NCI-H69 (cell line): ENCODE data around the gene TMEM231.
"Not testable (repeated sequence)": the region's sequence is repeated elsewhere in the genome, so short reads cannot be mapped to it uniquely, and the experiment has no call there.

Experiments used
- DNase-seq: peaks from one replicate; lab custom pipeline; 2025; lab: John Stamatoyannopoulos, UW

TMEM231 gene

DNA sequence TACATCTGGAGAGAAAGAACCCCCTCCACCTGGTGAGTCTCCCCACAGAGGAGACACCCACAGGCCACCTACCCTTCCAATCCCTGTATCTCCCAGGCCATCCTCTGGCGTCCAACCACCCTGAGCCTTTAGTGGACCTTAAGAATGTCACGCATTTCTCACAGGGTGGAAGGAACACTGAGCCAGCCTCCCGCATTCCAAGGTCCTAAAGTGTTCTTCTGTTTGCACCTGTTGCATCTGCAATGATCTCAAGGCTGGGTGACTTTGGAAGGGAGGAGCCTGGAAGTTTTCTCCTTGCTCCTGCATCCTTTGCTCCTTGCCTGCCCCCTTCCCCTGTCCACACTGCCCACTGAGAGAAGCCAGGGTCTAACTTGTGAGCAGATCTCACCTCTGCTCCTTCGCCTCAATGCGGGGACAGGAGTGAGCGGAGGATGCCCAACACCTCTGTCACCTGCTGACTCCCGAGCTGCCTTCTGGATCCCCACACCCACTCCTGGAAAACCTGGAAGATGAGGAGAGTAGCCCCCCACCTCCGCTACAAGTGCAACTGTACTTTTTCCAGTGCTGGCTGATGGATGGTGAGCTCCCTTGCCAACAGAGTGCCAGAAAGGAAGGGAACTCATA lies 23.8 kb downstream of the TMEM231 start:
- no peak for DNase-seq

DNA sequence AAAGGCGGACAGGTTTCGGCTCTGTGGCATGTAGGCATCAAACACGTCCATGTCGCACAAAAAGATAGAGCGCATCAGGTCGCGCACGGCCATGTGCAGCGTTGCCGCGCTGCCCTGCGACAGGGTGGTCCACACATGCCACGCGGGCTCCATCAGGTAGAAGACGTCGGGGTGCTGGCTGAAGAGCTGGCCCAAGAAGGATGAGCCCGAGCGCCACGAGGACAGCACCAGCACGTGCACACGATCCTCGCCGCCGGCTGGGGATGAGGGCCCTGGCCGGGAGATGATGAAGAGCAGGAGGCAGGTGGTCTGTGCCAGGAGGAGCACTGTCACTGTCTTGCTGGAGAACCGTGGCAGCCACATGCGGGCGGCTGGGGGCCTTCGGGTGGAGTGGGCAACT lies 26.1 kb downstream of the TMEM231 start:
- no peak for DNase-seq

DNA sequence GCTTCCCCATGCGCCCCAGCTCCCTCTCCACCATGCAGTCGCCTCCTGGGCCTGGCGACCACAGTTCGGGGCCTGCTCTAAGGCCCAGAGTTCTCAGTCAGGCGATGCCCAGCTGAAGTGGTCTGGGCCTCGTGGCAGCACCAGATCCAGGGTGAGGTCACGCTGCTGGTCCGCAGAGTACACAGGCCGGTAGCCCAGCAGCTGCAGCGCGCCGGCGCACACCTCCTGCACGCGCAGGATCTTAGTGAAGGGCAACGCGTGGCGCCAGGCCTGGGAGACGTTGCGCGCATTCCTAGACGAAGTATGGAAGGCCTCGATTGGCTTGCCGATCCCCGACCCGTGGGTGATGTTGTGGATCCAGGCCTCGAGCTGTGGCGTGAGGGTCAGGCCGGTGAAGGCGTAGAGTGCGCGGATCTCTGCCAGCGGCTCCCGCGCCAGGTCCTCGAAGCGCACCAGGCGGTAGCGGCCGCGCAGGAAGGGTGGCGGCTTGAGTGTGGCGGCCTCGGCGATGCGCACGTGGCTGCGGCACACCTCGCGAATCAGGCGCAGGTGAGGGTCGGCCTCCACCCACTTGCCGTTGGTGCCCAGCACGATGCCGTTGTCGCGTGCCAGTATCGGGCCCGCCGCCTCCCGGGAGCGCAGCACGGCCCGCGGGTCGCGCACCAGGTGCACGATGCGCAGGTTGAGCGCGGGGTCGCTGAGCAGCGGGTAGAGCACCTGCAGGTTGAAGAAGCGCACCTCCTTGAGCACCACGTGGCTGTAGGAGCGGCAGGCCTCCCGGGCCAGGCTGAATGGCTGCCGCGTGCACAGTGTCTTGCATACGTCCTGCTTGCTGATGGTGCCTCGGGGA lies 26.8 kb downstream of the TMEM231 start:
- DNase-seq: no peak

DNA sequence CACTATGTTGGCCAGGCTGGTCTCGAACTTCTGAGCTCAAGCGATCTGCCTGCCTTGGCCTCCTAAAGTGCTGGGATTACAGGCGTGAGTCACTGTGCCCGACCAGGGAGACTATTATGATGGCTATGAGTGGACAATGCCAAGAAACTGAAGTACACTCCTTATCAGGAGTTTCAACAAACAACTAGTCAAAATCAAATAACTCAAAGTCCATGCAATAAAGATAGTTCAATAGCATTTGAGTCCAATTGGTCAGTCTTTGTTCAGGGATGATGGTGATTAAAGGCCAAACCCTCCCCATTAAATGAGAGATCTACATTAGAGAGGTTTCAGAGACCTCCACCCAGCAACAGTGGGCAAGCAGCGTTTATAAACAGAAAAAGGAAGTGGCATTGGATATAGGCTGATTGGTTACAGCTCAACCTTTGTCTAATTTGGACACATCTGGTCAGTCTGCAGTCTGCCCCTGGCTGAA lies 28.2 kb downstream of the TMEM231 start:
- DNase-seq: no peak

DNA sequence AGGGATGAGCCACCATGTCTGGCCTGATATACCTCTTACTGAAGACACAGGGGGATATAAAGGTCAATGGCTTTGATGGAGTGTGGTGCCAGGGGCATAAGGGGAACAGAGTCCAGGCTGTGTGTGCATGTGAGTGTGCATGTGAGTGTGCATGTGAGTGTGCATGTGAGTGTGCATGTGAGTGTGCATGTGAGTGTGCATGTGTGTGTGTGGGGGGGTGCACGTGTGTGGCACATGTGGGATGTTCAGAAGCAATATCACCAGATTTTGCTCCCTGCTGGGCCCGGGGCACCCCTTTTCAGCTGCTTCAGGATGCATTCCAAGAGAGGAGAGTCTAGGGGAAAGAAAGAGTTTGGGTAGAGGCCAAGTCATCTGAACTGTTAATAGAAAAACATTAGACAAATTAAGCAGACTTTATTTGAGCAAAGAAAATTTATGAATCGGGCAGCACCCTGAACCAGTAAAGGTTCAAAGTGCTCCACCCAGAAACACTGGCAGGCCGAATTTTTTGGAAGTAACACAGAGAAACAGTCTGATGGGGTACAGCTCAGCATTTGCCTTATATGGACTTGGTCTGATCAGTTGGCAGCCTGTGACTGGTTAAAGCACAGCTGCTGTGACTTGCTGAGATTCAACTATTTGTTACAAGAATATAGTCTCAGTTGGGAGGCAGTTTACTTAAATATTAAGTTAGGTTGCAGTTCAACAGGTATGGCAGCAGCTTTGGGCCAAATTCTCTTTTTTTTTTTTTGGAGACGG lies 29.8 kb downstream of the TMEM231 start:
- DNase-seq: no peak

DNA sequence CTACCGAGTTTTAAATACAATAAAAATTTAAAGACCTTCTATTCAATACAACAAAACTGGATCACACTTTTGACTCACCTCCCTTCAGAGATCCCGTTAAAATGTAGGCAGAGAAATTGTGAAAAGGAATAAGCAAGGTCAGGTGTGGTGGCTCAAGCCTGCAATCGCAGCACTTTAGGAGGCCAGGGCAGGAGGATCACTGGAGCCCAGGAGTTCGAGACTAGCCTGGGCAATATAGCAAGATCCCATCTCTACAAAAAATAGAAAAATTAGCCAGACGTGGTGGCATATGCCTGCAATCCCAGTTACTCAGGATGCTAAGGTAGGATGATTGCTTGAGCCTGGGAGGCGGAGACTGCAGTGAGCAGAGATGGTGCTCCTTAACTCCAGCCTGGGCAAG lies 36.9 kb downstream of the TMEM231 start:
- no peak for DNase-seq

DNA sequence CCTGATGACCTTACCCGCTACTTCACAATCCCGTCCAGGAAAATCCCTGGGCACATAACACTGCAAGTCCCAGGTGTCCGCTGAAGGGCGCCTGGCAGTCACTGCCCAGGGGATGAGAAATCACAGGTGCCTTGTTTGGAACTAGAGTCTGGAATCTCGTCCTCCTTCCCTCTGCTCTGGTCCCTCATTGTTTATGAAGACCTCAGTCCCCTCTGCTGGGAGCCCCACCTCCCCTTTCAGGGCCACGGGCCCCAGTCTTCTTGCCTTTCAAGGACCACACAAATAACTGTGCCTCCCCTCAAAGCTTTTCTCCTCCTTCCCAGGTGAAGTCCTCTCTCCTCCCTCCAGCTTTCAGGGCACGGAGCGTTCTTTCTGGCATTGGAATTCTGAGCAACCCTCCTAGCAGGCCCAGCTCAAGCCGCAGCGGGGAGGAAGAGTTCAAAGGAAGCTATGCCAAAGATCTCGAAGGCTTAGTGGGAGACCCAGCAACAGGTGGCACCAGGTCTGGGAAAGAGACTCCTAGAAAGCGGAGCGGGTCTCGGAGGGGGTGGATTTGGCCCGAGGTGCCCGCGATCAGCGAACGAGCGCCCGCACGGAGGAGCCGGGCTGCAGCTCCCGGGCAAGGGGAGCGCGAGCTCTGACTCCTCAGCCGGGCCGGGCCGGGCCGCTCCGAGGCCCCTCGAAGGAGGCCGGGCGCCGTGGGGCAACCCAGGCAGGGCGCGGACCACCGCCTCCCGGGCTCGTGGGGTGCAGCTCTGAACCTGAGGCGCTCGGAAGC lies 39.7 kb downstream of the TMEM231 start:
- peak; percentile 37 for DNase-seq

DNA sequence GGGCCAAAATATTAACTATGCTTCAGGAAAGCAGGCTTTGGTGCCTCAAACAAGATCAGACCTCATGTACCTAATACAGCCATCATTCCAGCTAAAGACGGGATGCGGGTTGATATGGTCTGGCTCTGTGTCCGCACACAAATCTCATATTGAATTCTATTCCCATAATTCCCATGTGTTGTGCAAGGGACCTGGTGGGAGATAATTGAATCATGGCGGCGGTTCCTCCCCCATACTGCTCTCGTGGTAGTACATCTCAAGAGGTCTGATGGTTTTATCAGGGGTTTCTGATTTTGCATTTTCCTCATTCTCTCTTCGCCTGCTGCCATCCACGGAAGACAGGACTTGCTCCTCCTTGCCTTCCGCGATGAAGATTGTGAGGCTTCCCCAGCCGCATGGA lies 41.8 kb downstream of the TMEM231 start:
- DNase-seq: no peak

DNA sequence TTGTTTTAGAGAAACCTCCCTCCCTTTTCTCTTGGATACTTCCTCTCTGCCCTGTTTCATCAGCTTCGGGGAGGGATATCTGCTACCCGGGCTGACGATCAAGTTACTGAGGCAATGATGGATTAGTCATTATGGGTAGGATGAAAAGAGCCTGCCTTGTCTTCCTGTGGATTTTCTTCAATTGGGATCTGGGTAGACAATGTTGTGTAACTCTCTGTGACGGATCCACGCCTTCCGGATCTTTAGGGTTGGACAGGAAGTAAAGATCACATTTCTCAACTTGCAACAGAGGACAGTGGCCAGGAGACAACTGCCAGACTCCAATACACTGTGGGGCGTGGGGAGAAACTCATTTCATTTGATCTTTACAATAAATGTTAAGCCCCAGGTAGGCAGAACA lies 49.5 kb downstream of the TMEM231 start:
- peak; percentile 1 for DNase-seq

DNA sequence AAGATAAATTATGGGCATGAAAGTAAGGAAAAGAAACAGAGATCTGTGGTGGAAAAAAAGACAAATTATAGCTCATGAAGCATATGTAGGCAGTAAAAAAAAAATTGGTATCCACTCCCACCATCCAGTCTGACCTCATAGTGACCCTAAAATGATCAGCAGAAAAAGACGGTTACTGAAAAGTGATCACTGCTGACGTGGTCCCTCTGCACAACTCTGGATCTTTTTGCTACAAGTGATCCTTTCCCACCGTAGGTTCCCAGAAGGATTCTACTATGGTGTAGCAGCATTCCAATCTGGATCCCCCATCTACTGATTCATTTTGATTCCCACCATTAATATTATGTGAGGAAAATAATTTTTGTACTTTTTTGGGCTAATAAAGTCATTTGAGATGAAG lies 49.9 kb downstream of the TMEM231 start:
- no peak for DNase-seq

DNA sequence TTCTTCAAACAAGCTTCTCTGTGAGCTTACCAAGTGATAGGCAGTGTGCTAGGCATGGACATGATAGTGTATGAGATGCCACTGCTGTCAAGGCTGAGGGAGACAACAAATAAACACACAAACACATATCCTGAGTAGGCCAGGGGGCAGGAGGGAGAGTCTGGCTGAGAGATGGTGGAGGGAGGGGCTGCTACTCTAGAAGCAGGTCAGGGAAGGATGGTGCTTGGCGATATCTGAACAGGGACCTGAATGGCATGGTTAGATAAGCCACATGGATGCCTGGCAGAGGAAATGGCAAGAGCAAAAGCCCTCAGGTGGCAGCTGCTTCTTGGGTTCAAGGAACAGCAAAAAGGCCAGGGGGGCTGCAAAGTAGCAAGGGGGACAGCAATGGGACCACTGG lies 52.3 kb downstream of the TMEM231 start:
- no peak for DNase-seq

DNA sequence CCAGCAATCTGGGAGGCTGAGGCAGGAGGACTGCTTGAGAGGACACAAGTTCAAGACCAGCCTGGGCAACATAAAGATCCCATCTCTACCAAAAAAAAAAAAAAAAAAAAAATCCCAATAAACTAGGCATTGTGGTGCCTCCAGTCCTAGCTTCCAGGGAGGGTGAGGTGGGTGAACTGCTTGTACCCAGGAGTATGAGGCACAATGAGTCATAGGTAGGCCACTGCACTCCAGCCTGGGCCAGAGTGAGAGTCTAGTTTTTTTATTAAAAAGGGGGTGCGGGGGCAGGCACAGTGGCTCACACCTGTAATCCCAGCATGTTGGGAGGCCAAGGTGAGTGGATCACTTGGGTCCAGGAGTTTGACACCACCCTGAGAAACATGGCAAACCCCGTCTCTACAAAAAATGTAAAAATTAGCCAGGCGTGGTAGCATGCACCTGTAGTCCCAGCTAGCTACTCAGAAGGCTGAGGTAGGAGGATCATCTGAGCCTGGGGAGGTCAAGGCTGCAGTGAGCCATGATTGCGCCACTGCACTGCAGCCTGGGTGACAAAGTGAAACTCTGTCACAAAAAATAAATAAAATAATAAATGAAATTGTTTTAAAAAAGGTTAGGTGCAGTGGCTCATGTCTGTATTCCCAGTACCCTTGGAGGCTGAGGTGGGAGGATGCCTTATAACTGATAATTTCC lies 53.0 kb downstream of the TMEM231 start:
- DNase-seq: no peak

DNA sequence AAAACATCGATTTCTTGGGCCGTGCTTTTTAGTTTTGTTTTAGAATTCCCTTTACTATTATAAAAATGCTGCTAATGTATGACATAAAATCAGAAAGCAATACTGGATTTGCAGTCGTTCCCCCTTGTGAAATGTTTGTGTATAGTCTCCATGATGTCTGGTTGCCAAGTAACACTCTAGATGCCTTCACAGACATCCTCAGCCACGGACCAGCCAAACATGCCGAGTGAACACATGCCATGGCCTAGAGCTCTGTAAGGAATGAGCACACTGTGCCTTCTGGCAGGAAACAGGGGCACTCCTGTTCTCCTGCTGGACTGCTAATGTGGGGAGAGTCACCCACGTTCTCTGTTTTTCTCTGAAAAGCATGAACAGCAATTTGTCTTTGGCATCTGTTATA lies 54.2 kb downstream of the TMEM231 start:
- DNase-seq: not testable (repeated sequence)

DNA sequence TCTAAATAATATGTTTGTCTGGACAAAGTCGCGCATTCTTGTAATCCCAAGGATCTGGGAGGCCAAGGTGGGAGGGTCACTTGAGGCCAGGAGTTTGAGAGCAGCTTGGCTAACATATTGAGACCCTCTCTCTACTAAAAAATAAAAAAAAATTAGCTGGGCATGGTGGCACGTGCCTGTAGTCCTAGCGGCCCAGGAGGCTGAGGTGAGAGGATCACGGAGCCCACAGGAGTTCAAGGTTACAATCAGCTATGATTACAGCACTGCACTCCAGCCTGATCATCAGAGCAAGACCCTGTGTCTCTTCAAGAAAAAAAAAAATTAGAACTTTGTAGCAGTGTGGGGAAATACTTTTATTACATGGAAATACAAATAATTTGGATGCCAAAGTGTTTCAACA lies 54.7 kb downstream of the TMEM231 start:
- DNase-seq: no peak

DNA sequence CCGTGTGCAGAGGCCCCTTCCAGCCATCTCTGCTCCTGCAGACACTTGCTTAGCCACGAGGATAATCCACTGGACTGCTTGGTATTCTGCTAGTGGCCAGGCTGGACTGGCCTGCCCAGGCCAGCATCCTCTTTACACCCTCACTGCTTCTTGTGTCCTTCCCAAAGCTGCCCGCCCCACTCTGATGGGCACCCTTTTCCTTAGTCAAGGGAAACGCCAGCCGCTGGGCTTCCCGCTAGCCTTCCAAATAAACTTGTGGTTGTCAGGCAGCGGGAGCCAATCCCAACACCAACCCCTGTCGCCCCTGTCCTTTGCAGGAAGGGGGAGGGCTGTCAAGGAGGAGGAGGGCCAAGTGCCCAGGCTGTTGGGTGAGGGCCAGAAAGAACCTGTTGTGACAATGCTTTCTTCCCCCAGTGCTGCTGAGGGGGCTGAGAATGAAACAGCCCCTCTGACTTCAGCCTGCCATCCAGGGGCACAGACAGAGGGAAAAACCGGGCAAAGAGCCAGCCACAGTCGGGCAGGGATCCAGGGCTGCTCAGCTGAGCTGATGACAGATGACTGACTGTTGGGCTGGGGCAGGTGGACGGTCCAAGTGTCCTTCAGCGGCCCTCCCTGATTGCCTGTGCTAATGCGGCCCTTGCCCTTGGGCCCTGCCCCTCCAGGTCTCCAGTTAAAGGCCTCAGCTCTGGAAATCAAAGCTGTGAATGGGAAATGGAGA lies 57.3 kb downstream of the TMEM231 start:
- not testable (repeated sequence) for DNase-seq

DNA sequence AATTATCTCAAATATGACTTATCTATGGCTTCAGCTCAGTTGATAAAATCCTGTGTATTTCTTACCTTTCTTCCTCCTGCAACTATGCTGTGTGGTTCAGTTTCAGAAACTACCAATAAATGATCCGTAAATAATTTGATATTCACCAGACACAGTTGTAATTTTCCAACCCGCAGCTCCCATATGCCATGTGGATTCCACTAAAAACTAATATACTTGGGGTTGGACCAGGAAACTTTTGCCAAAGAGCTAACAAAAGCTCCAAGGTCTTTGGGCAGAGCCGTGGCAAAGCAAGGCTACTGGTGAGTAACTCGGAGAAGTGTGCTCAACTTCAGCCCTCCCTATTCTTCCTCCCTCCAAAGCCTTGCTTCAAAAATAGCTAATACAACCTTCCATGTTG lies 58.5 kb downstream of the TMEM231 start:
- peak; percentile 3 for DNase-seq

DNA sequence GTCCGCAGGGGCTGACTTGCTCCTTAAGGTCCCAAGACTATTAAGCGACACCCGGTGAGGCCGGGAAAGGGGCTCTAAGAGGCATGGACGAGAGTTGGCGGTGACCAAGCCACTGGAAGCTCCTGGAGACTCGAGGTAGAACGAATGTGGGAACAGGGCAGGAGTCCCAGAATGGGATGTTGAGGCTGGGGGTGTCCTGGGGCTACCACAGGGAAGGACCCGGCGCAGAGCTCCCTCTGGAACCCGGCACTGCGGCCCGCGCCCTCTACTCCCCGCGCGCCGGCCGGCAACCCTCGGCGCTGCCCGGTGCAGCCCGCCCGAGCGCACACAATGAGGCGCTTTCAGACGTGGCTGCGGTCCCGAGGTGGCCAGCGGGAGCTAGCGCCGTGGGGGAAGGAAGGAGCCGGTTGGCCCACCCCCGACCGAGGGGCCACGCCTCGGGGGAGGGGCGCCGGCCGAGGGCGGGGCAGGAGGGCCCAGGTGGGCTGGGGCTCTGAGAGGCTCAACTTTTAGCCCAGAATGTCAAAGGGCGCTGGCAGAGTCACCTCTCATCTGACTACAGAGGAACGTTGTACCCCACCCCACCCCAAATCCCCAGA lies 60.9 kb downstream of the TMEM231 start, which contains the start of gene CHST6:
Gene CHST6 (minus strand): TSS at position 366 of the 599 bp plus-strand sequence. CDS start 15,613 bp downstream, outside the sequence.
- peak; percentile 58 for DNase-seq

DNA sequence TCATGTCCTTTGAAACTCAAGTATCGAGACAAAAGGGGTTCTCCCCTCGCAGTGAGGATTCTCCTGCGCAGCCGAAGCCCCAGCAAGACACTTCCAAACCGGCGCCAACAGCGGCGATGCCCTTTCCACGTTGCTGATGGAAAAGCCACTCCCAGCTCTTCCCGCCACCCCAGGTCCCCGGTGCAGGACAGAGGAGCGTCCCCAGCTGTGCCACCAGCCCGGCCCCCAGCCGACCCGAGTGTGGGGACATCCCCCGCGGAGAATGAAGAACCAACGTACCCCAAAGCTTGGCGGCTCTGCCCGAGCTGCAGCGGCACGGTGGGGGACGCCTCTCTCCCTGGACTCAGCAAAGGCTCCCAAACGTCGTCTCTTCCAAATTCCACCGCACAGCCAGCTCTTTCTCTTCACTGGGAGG lies 61.4 kb downstream of the TMEM231 start:
- DNase-seq: peak; percentile 10

DNA sequence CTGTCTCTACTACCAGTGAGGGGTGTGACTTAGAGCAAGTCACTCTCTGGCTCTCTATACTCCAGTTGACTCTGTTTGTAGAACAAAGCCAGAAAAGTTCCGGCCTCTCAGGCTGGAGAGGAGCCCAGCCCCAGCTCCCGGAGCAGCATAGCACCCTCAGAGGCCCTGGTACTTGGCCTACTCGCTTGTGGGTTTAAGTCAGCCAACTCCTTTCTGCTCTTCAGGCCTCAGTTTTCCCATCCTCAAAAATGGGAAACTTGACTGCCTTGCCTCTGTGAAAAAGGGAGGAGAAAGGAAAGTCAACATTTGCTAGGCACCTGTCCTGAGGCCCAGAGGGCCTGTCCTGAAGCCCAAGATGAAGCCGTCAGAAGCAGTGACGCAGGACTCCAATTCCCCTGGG lies 61.9 kb downstream of the TMEM231 start:
- DNase-seq: no peak

DNA sequence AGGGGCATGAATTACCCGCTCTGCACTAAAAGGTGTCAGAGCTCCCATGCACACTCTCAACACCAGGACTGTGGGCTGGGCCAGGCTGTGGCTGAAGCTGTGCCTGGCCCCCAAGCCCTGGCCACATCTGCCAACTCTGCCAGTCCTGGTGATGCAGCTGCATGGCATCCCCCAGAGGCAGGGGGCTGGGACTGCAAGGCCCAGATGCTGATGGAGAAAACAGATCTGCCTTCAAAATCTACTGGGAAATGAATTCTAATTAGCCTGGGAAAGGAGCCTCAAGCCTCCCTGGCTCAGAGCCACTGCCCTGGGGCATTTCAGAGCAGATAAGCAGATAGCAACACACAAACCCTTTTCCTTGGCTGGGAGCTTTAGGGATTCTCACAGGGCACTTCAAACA lies 64.2 kb downstream of the TMEM231 start:
- peak; percentile 75 for DNase-seq
